GM21526 (cell line): ENCODE results near the gene PID1.

Source experiments
- ATAC-seq: cut with Tn5 transposase; IDR thresholded peaks from one replicate; pipeline ENCODE4 v1.9.1; 2021; ENCODE audit warnings: moderate library complexity; ENCODE audit not compliant: unreplicated experiment, low FRiP score

Gene PID1

DNA sequence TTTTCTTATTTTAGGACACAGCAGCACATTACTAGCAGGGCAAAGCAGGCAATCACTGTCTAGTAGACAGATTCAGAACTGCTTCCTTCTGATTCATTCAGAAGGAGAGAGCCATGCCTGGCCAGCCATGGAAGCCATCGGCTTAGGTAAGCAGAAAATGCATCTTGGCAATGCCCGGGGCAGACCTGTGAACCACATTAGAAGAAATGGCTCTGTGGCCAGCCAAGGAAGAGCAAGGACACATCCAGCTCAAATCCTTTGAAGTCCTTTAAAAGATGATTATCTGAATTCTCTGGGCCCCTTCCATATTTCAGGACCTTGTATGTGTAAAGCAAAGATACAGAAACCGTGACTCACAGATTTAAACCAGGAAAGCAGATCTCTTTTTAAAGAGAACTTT lies 227.4 kb downstream of the PID1 start:
- no peak for ATAC-seq

DNA sequence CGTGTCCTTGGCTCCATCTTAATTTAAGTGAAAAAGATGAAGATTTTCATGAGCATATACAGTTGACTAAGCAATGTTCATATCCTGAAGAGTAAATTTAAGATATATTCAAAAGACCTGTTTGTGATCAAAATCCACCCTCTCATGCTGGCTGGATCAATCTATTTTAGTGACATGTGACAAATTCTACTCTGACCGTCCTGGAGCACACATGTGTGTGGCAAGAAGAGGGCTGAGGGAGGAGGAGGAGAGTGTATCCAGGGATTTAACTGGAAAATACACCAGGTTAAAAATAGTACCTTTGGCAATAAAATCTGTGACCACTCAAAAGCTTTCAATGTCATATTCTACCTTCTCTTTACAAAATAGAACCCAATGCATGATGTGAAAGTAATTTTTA lies 228.7 kb downstream of the PID1 start:
- no peak for ATAC-seq

DNA sequence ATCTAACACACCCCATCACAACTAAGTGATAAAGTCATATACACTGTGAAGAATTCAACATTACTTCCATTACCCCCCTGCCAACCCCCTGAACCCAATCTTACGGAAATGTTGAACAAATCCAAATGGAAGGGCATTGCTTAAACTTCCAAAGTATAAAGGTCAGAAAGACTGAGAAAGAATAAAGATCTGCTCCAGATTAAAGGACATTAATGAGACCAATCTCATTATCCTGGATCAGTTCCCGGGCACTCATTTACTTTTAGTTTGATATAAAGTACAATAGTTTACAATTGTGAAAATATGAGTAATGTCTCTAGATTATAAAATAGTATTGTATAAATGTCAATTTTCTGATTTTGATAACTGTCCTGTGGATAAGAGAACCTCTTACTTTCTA lies 229.4 kb downstream of the PID1 start:
- no peak for ATAC-seq

DNA sequence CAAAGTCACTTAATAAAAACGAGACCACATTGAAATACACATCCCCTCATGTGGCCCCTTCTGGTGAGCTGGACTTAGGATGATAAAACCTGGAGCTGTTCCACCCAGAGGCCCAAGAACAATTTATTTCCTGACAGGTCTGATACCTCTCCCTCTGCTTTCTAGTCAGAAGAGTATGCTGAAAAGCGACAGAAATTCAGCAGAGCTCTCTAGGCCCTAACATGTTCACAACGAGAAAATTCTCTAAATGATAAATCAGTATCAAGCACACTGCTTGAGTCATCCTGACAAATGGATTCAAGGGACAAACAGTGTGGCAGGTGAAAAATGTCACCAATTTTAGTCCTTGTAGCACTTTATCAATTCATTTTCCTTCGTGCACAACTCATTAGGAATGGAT lies 233.5 kb downstream of the PID1 start:
- ATAC-seq: no peak

DNA sequence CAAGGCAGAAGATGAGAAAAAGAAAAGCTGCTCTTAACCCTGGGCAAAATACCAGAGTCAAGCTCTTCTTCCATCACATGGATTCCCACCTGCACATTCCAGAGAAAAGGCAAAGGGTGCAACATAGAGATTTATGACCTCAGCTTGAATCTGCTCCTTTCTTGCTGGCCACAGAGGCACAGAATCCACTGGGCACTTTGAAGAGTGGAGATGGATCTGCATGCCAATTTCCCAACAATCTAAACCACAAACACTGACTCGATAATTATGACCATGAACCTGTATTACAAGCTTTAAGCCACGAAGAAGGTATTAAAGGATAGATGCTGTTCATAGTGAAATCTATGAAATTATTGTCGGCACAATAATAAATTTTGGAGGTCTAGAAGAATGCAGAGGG lies 237.3 kb downstream of the PID1 start:
- ATAC-seq: no peak

DNA sequence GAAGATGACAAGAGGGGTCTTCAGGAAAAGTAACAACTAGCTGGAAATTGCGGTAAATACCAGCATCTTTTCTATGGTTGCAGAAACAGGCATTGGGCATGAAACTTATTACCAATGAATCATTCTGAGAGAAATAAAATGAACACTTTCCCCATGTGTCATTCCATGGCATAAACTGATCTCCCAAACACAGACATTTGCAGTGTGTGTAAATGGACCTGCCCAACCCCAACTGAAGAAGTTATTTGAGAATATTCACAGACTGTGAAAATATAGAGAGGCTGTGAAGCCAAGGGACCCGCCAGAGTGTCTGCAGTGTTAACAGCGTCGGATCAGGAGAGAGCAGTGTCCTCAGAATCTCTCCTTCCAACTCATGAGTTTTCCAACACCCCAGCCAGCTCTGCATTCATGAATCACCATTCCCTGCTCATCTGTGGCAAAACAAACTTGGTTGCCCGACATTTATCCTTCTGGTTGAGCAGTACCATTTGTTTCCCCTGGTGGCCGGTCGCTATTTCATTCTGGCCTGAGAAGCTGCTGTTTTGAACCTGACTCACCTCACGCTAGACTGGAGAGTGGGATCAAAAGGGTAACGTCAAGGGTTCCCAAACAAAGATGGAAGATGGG lies 238.4 kb downstream of the PID1 start:
- no peak for ATAC-seq

DNA sequence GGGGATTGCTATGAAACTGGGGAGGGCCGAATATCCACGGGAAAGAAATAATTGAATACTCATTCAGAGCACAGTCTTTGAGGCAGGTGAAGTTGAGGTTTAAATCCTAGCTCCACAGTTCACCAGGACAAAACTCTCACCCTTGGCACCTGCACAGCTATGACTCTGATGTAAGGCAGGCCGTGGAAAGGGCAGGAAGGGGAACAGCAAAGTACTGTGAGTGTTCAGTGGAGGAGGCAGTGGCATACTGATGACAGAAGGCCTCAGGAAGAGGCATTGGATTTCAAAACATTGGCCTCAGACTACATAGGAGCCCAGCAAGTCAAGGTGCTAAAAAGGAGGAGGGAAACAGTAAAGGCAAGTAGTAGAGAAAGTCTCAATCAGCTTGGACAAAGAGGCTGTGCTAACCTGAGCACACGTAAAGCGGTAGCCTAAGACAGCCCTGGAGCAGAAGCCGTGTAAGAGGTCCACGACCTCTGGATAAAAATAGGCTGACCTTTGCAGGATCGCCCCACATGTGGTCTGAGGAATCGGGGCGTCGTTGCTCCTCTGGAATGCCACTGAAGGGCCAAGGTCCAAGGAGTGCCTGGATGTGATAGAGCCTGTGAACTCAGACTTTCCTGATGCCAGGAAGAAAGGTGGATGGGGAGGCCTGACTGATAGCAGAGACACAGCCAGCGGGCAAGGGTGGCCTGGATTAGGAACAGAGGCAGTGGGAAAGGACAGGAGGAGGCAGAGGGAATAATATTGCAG lies 243.6 kb downstream of the PID1 start:
- ATAC-seq: no peak

DNA sequence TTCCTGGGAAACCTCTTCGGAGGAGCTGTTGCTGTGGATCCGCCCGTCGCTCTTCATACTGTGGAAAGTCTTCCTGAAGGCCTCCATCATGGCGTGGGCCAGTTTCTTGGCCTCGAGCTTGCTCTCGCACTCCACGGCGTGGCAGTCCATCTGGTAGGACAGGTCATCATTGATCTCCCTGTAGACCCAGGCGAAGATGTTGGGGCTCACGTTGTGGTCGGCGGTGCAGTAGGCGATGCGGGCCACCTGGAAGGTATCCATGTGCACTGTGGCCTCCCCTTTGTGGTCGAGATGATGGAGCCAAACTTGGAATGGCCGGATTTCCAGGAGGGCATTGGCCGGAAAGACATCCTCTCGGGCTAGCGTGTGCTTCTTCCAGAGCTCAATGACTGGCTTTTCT lies 245.4 kb downstream of the PID1 start:
- ATAC-seq: no peak

DNA sequence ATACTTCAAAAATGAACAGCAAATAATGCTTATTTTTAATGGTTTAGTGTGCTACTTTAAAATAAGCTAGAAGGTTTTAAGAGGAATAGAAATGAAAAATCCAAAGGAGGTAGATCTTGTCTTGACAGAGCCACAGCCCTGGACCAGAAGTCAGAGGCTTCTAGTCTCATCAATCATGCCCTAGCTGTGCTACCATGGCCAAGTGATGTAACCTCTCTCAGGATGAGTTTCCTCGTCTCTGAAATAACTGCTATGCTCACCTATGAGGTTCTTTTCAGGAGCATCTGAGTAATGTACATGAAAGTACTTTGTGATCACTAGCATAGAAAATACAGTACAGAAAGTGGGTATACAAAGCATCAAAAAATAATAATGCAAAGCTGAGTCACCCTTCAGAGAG lies 248.4 kb downstream of the PID1 start:
- no peak for ATAC-seq

DNA sequence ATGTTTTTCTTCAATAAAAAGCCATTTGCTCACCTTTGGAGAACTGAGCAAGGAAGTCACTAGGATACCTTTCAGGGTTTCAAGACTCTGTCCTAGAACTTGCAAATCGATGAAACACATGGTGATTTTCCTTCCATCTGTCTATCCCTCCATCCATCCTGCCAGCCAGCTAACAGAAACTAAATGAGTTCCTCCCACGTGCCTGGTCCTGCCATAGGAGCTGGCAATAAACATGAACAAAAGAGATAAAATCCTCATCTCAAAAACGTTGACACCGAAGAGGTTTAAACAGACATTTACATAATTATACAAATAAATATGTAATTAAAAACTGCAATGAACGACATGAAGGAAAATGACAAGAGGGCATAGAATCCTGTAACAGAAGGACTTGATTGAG lies 249.0 kb downstream of the PID1 start:
- no peak for ATAC-seq

DNA sequence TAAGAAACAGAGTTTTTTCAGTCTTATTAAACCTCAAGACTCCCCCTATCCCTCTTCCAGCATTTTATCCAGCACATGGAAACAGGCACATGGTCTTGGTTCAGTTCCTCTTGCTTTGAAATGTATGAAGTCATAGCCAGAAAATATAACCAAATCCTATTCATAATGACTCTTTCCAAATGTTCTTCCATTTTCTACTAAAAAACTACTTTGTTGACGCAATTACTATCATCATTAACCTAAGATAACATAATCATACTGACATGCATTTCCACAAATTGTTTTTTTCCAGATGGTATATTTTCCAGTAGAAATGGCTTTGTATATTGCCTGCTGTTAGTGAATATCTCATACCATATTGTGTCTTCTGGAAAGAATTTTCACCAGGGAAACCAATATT lies 261.3 kb downstream of the PID1 start:
- ATAC-seq: no peak

DNA sequence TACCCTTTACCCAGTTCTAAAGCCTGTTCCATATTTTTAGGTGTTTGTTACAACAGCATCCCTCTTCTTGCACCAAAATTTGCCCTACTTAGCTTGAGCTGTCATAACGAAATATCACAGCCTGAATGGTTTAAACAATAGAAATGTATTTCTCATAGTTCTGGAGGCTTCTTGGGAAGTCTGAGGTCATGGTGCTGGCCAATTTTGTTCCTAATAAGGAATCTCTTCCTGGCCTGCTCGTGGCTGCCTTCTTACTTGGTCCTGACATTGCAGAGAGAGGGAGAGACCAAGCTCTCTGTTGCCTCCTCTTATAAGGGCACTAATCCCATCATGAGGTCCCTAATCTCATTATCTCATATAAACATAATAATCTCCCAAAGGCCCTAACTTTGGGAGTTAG lies 267.8 kb downstream of the PID1 start:
- no peak for ATAC-seq

DNA sequence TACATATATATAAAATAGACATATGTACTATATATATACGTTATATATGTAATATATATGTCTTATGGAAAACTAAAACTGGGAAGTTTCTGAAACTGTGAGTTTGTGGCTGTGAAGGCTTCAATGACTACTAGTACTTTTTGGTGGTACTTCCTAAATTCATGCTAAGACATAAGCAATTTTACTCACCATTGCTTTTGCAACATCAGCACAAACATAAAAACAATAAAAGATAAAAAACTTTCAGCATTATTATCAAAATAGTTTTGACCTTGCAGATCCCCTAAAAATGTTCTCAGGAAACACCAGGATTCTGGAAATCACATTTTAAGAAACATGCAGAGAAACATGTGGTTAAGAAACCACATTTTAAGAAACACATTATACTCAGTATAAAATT lies 269.9 kb downstream of the PID1 start:
- no peak for ATAC-seq

DNA sequence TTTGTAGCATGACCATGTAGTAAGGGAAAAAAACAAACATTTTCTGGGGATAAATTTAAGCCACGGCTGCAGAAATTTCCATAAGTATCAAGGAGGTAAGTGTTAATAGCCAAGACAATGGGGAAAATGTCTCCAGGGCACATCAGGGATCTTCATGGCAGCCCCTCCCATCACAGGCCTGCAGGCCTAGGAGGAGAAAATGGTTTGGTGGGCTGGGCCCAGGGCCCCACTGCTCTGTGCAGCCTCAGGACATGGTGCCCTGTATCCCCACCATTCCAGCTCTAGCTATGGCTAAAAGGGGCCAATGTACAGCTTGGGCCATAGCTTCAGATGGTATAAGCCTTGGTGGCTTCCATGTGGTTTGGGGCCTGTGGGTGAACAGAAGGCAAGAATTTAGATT lies 271.8 kb downstream of the PID1 start:
- no peak for ATAC-seq

DNA sequence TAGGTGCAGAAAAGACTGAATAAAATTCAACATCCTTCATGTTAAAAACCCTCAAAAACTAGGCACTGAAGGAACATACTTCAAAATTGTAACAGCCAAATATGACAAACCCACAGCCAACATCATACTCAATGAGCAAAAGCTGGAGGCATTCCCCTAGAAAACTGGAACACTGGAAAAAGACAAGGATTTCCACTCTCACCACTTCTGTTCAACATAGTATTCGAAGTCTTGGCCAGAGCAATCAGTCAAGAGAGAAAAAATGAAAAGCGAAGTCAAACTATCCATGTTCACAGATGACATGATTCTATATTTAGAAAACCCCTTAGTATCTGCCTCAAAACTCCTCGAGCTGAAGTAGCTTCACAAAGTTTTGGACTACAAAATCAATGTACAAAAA lies 282.3 kb downstream of the PID1 start:
- no peak for ATAC-seq

DNA sequence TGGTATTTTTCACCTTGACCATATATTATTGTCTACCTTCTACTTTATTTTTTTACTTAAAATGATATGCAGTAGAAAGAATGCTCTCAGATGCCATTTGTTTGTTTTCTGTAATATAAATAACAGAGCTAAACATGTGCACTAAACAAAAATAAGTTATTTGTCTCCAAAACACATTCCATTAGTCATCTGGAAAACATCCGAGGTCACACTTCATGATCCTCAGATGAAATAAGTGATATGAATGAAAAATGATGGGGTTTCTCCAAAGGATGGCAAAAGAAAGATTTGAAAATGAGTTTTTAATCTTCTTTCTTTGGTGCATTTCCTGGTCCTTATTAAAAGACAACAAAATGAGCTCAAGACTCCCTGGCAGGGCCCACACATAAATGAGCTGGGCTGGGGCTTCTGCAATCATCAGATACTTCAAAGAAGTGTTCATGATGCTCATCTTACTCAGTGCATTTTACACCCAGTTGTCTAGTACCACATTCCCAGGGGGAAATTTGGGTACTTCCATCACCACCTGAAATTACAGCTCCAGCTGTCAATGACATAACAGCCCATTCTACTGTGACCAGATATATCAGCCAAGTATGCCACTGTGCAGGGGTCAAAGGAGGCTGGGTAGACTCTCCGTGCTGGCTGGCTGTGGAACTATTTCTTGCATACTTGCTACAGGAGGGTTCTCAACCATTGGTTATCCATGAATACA lies 283.5 kb downstream of the PID1 start:
- no peak for ATAC-seq

DNA sequence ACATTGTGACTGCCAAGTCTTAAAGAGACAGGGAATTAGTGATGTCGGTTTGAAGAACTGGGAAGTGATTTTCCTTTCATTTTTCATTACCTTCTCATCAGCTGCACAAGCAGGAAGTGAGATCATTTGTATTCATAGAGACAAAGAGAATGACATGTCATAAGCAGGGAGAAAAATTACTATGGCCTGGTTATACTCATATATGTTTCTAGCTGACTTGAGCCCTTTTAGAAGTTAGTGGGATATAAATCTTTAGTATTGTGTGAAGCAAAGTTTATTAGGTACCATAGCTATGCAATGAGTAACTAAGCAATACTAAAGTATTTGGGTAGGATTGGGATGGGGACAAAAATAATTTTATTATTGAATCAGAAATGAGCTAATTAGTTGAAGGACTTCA lies 284.1 kb downstream of the PID1 start:
- no peak for ATAC-seq

DNA sequence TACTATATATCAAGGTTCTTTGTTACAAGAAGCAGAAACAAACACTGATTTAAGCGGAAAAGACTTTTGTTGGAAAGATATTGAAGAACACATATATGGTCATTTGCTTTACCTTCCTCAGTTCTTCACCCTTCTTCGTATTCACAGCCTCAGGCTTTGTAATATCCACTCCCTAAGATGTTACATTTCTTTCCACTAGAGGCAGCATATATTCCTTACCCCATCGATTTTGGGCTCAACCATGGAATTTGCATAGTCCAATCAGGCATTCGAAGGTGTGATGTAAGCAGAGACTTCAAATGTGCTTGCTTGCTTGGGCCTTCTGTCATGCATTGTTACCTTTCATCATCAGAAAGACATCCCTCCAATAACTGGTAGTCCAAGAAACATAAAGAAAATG lies 287.4 kb downstream of the PID1 start:
- no peak for ATAC-seq

DNA sequence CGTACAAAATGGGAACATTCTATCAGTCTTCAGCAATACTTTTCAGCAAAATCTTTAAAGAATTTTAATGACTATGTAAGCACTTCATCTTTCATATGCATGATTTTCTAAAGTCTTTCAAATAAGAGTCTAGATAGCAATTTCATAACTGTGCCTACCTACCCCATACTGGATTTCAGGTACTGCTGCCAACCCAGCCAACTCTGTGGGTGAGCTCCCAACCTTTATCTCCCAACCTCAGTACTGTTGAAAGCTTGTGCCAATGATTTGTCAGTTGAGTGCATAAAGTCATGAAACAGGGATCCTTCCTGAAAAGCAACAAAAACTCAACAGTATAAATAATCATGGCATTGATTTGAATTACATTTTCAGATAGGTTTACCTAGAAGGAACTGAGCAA lies 296.9 kb downstream of the PID1 start:
- no peak for ATAC-seq
